ENCODE results near the gene ANKS6. TPM values are rescaled to one million over a fixed set of nuclear protein-coding genes. Genes with fewer than 3 reads are reported as not detected.

ANKS6 gene
- total and polyA plus RNA-seq, 9 of the 15 experiments (the other 6 are each of a cell fraction or from before 2014, with no cell fraction given), result 9.9 to 74.5 (median 36.9) TPM

DNA sequence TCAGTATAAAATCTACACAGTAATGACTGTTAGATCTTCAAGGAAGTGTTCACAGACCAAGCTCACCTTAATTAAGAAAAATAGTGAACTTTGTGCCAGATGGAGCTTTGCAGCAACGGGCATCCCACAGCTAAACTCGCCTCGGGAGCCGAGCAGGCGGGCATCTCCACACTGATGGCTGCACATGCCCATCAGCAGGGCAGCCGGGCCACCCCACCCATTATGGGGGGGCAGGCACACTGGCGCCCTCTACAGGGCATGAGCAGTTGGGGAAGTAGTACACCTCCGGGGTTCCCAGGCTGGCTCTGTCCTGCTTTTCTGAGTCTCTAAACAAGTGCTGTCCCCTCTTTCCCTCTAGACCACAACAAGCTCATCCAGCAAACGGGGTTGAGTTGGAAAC is 21.6 kb downstream of the ANKS6 start (continued):
- TF ChIP-seq CTCF (IDR thresholded peaks at IDR 0.05 in 2 of 3, conservative IDR thresholded peaks at IDR 0.05 in 1 of 3; ENCODE audit: insufficient read depth in 2 of 3, low read depth in 1 of 3, low read length in 3 of 3) (peak; percentile 69 to 82 (median 80)), CEBPB (tag; IDR thresholded peaks at IDR 0.05) (no peak), SMC3 (conservative IDR thresholded peaks at IDR 0.05; ENCODE audit: insufficient read depth, low read depth, low read length) (no peak), FOXK1 (CRISPR knock-in tag; IDR thresholded peaks at IDR 0.05; ENCODE audit: borderline replicate concordance) (no peak), SLC30A9 (CRISPR knock-in tag; IDR thresholded peaks at IDR 0.05) (no peak), ZNF263 (CRISPR knock-in tag; IDR thresholded peaks at IDR 0.05; ENCODE audit: borderline replicate concordance) (no peak), RAD21 (CRISPR knock-in tag; conservative IDR thresholded peaks at IDR 0.05 in 1 of 2, IDR thresholded peaks at IDR 0.05 in 1 of 2) (peak; percentile 5 to 47; a peak in 2 of 4 replicates), ZNF324 (CRISPR knock-in tag; IDR thresholded peaks at IDR 0.05) (no peak), ZEB2 (IDR thresholded peaks at IDR 0.05) (no peak), TSC22D4 (tag; IDR thresholded peaks at IDR 0.05) (no peak), CTCFL (IDR thresholded peaks at IDR 0.05; ENCODE audit: borderline replicate concordance, insufficient read depth, low read depth, low read length, poor library complexity, severe bottlenecking) (peak; percentile 83), FOXA1 (IDR thresholded peaks at IDR 0.05; ENCODE audit: borderline replicate concordance) (no peak), ZNF507 (tag; conservative IDR thresholded peaks at IDR 0.05) (no peak), LEF1 (IDR thresholded peaks at IDR 0.05) (no peak), KLF10 (CRISPR knock-in tag; IDR thresholded peaks at IDR 0.05) (no peak), ZNF140 (CRISPR knock-in tag; IDR thresholded peaks at IDR 0.05) (no peak), MAZ (CRISPR knock-in tag; conservative IDR thresholded peaks at IDR 0.05 in 1 of 2, IDR thresholded peaks at IDR 0.05 in 1 of 2) (0 out of 4 replicates have a peak, but pooled peaks of 1 of the 2 experiments have one; percentile 44), CCAR2 (IDR thresholded peaks at IDR 0.05; ENCODE audit: low read depth, low read length) (no peak), ZNF780A (CRISPR knock-in tag; IDR thresholded peaks at IDR 0.05) (no peak), HEY1 (CRISPR knock-in tag; IDR thresholded peaks at IDR 0.05; ENCODE audit: borderline replicate concordance) (no peak)
- TF ChIP-seq, protein P1, sequence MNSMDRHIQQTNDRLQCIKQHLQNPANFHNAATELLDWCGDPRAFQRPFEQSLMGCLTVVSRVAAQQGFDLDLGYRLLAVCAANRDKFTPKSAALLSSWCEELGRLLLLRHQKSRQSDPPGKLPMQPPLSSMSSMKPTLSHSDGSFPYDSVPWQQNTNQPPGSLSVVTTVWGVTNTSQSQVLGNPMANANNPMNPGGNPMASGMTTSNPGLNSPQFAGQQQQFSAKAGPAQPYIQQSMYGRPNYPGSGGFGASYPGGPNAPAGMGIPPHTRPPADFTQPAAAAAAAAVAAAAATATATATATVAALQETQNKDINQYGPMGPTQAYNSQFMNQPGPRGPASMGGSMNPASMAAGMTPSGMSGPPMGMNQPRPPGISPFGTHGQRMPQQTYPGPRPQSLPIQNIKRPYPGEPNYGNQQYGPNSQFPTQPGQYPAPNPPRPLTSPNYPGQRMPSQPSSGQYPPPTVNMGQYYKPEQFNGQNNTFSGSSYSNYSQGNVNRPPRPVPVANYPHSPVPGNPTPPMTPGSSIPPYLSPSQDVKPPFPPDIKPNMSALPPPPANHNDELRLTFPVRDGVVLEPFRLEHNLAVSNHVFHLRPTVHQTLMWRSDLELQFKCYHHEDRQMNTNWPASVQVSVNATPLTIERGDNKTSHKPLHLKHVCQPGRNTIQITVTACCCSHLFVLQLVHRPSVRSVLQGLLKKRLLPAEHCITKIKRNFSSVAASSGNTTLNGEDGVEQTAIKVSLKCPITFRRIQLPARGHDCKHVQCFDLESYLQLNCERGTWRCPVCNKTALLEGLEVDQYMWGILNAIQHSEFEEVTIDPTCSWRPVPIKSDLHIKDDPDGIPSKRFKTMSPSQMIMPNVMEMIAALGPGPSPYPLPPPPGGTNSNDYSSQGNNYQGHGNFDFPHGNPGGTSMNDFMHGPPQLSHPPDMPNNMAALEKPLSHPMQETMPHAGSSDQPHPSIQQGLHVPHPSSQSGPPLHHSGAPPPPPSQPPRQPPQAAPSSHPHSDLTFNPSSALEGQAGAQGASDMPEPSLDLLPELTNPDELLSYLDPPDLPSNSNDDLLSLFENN (IDR thresholded peaks at IDR 0.05; ENCODE audit: low read depth in 2 of 2, low read length in 2 of 2), result no peak

Data from K562 (cell line).